ENCODE data around the gene CEACAM1.
"Not testable (repeated sequence)": the region's sequence is repeated elsewhere in the genome, so short reads cannot be mapped to it uniquely, and the experiment has no call there.

Gene CEACAM1

GRCh38 chr19:42557386-42557871 is 29.1 kb upstream of the CEACAM1 start:
- H3K4me3 Mint-ChIP-seq; H3K36me3 Mint-ChIP-seq (ENCODE audit: insufficient read depth); H3K27ac Mint-ChIP-seq (ENCODE audit: low read depth); ATAC-seq (replicated peaks; ENCODE audit: extremely low read depth, poor library complexity, severe bottlenecking); H3K9me3 Mint-ChIP-seq; H3K4me1 Mint-ChIP-seq; DNase-seq (ENCODE audit: low spot score in 2 of 2): not testable (repeated sequence)
- peaks cover 79% of the 10 kb centered on the region for H3K27me3 Mint-ChIP-seq

DNA sequence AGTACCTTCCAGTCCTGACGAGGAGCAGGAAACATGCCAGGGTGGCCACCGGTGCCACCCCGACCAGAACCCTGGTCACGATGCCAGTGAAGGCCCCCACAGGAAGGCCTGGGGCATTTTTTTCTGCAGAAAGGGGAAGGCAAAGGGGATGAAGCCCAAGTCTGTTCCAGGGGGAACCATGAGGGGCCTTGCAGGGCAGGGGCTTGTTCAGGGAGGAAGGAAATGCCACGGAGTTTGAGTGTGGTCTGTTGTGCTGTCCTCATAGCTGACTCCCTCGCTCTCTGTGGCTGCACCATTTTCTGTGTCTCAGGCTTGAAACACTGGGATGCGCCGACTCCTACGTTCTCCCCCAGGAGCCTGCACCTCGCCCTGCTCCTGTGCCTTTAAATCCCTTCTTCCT is 27.5 kb upstream of the CEACAM1 start:
- Mint-ChIP-seq H3K27ac (ENCODE audit: low read depth) (no peak overlapping the region), H3K36me3 (ENCODE audit: insufficient read depth) (no peaks in the 10 kb centered on the region), H3K9me3 (no peaks in the 10 kb centered on the region), H3K4me3 (no peak overlapping the region), H3K4me1 (no peaks in the 10 kb centered on the region), H3K27me3 (peaks cover 81% of the 10 kb centered on the region)
- DNase-seq (ENCODE audit: low spot score in 2 of 2) (no peak), ATAC-seq (replicated peaks; ENCODE audit: extremely low read depth, poor library complexity, severe bottlenecking) (no peak)

- Mint-ChIP-seq H3K27ac (ENCODE audit: low read depth) (no peak overlapping the region), H3K36me3 (ENCODE audit: insufficient read depth) (no peaks in the 10 kb centered on the region), H3K4me1 (no peaks in the 10 kb centered on the region), H3K27me3 (peaks cover 78% of the 10 kb centered on the region), H3K4me3 (no peak overlapping the region), H3K9me3 (no peaks in the 10 kb centered on the region)
- ATAC-seq (replicated peaks; ENCODE audit: extremely low read depth, poor library complexity, severe bottlenecking) = no peak
- no peak for DNase-seq (ENCODE audit: low spot score in 2 of 2)
Measured at GRCh38 chr19:42555317-42555716, 27.0 kb upstream of the CEACAM1 start.

DNA sequence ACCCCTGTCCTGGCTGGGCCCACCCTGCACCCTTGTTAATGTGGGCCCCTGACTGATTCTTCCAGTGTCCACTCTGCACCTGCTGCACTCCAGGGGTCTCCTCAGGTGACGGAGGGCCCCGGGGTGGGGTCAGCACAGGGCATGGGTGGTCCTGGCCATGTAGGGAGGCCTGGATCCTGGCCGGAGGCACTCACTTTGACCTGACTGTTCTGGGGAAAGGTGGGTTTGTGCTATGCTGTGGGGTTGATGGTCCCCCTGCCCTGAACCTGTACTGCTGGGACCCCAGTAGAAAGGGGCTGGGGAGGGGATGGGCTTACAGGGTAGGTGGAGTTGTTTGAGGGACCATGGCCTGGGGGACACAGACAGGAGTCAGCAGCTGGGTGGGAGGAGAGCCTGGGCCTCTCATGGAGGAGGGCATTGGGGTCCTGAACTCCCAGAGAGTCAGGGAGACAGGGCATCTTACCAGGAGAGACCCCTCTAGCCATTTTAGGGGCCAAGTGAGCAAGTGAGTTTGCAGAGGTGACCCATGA is 25.8 kb upstream of the CEACAM1 start:
- no peak overlapping the region for H3K4me3 Mint-ChIP-seq
- no peaks in the 10 kb centered on the region for H3K9me3 Mint-ChIP-seq
- no peak for DNase-seq (ENCODE audit: low spot score in 2 of 2)
- no peak for ATAC-seq (replicated peaks; ENCODE audit: extremely low read depth, poor library complexity, severe bottlenecking)
- H3K27ac Mint-ChIP-seq (ENCODE audit: low read depth) = no peak overlapping the region
- H3K27me3 Mint-ChIP-seq = peaks cover 84% of the 10 kb centered on the region
- no peaks in the 10 kb centered on the region for H3K36me3 Mint-ChIP-seq (ENCODE audit: insufficient read depth)
- H3K4me1 Mint-ChIP-seq = no peaks in the 10 kb centered on the region

GRCh38 chr19:42553292-42554045 is 25.2 kb upstream of the CEACAM1 start:
- no peaks in the 10 kb centered on the region for H3K4me1 Mint-ChIP-seq
- no peaks in the 10 kb centered on the region for H3K9me3 Mint-ChIP-seq
- no peak overlapping the region for H3K4me3 Mint-ChIP-seq
- H3K27ac Mint-ChIP-seq (ENCODE audit: low read depth) = no peak overlapping the region
- H3K27me3 Mint-ChIP-seq = peaks cover 86% of the 10 kb centered on the region
- no peaks in the 10 kb centered on the region for H3K36me3 Mint-ChIP-seq (ENCODE audit: insufficient read depth)
- ATAC-seq (replicated peaks; ENCODE audit: extremely low read depth, poor library complexity, severe bottlenecking) (no peak), DNase-seq (ENCODE audit: low spot score in 2 of 2) (no peak)

DNA sequence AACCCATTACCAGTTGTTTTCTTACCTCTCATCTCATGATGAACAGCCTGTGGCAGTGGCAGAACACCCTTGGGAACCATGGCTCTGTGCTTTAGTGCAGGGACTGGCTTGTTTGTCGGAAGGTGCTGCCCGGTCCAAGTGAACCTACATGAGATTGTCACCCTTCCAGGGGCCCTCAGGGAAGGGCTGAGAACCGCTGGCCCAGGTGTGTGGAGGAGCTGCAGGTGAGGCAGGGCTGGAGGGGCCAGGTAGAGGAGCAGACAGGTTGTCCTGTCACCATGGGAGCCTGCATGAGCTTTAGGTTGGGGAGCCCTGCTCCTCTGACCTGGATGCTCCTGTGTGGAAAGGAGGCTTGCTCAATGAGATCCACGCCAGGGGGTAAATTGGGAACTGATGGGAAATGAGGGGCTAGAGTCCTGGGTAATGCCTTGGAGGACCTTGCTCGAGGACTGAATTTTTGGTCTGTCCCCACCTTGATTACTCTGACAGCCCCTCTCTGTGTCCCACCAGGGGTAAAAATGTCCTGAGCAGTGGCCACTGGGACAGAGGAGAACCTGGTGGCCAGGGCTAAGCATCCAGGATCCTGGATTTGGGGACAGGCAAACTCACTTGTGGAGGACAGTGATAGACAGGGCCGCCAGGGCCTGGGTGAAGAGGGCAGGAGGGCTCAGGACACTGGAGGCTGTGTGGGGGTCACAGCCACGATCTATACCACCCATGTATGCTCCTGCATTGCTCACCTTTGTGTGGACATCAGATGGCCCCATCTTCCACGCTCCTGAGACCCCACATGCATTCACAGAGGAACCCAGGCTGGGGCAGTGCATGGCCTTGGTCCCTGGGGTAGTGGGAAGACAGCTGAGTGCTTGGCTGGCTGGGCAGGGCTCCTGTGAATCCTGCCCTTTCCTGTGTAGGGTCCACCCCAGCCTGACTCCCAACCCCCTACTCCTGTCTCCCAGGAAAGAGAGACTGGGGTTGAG is 24.1 kb upstream of the CEACAM1 start:
- Mint-ChIP-seq H3K4me1 (no peaks in the 10 kb centered on the region), H3K9me3 (no peaks in the 10 kb centered on the region), H3K4me3 (no peak overlapping the region), H3K36me3 (ENCODE audit: insufficient read depth) (no peaks in the 10 kb centered on the region), H3K27ac (ENCODE audit: low read depth) (no peak overlapping the region), H3K27me3 (peaks cover 82% of the 10 kb centered on the region)
- DNase-seq (ENCODE audit: low spot score in 2 of 2) = no peak
- ATAC-seq (replicated peaks; ENCODE audit: extremely low read depth, poor library complexity, severe bottlenecking) = no peak

GRCh38 chr19:42550521-42550920 is 22.2 kb upstream of the CEACAM1 start:
- H3K27me3 Mint-ChIP-seq = peaks cover 82% of the 10 kb centered on the region
- H3K36me3 Mint-ChIP-seq (ENCODE audit: insufficient read depth); ATAC-seq (replicated peaks; ENCODE audit: extremely low read depth, poor library complexity, severe bottlenecking); H3K4me1 Mint-ChIP-seq; H3K9me3 Mint-ChIP-seq; DNase-seq (ENCODE audit: low spot score in 2 of 2); H3K27ac Mint-ChIP-seq (ENCODE audit: low read depth); H3K4me3 Mint-ChIP-seq: not testable (repeated sequence)

DNA sequence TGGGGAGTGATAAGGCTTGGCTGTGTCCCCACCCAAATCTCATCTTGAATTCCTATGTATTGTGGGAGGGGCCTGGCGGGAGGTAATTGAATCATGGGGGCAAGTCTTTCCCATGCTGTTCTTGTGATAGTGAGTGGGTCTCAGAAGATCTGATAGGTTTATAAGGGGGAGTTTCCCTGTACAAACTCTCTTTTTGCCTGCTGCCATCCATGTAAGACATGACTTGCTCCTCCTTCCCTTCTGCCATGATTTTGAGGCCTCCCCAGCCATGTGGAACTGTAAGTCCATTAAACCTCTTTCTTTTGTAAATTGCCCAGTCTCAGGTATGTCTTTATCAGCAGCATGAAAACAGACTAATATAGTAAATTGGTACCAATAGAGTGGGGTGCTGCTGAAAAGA is 20.8 kb upstream of the CEACAM1 start:
- H3K27ac Mint-ChIP-seq (ENCODE audit: low read depth); DNase-seq (ENCODE audit: low spot score in 2 of 2); H3K4me3 Mint-ChIP-seq; H3K36me3 Mint-ChIP-seq (ENCODE audit: insufficient read depth); H3K4me1 Mint-ChIP-seq; H3K9me3 Mint-ChIP-seq; ATAC-seq (replicated peaks; ENCODE audit: extremely low read depth, poor library complexity, severe bottlenecking): not testable (repeated sequence)
- H3K27me3 Mint-ChIP-seq = peaks cover 74% of the 10 kb centered on the region

- no peaks in the 10 kb centered on the region for H3K4me1 Mint-ChIP-seq
- no peaks in the 10 kb centered on the region for H3K36me3 Mint-ChIP-seq (ENCODE audit: insufficient read depth)
- no peak overlapping the region for H3K27ac Mint-ChIP-seq (ENCODE audit: low read depth)
- no peak for DNase-seq (ENCODE audit: low spot score in 2 of 2)
- no peaks in the 10 kb centered on the region for H3K9me3 Mint-ChIP-seq
- H3K4me3 Mint-ChIP-seq = no peak overlapping the region
- H3K27me3 Mint-ChIP-seq = peaks cover 69% of the 10 kb centered on the region
- no peak for ATAC-seq (replicated peaks; ENCODE audit: extremely low read depth, poor library complexity, severe bottlenecking)
Measured at GRCh38 chr19:42548552-42548951, 20.3 kb upstream of the CEACAM1 start.

GRCh38 chr19:42547929-42548328 is 19.6 kb upstream of the CEACAM1 start:
- Mint-ChIP-seq H3K36me3 (ENCODE audit: insufficient read depth) (no peaks in the 10 kb centered on the region), H3K4me1 (no peaks in the 10 kb centered on the region), H3K4me3 (no peak overlapping the region), H3K27me3 (peaks cover 68% of the 10 kb centered on the region), H3K27ac (ENCODE audit: low read depth) (no peak overlapping the region), H3K9me3 (no peaks in the 10 kb centered on the region)
- no peak for DNase-seq (ENCODE audit: low spot score in 2 of 2)
- ATAC-seq (replicated peaks; ENCODE audit: extremely low read depth, poor library complexity, severe bottlenecking) = no peak

- H3K36me3 Mint-ChIP-seq (ENCODE audit: insufficient read depth) = no peaks in the 10 kb centered on the region
- H3K4me3 Mint-ChIP-seq = no peak overlapping the region
- H3K4me1 Mint-ChIP-seq = no peaks in the 10 kb centered on the region
- no peak for DNase-seq (ENCODE audit: low spot score in 2 of 2)
- ATAC-seq (replicated peaks; ENCODE audit: extremely low read depth, poor library complexity, severe bottlenecking) = no peak
- H3K27me3 Mint-ChIP-seq = peaks cover 61% of the 10 kb centered on the region
- H3K9me3 Mint-ChIP-seq = no peaks in the 10 kb centered on the region
- H3K27ac Mint-ChIP-seq (ENCODE audit: low read depth) = no peak overlapping the region
Measured at GRCh38 chr19:42546831-42547500, 18.7 kb upstream of the CEACAM1 start.

DNA sequence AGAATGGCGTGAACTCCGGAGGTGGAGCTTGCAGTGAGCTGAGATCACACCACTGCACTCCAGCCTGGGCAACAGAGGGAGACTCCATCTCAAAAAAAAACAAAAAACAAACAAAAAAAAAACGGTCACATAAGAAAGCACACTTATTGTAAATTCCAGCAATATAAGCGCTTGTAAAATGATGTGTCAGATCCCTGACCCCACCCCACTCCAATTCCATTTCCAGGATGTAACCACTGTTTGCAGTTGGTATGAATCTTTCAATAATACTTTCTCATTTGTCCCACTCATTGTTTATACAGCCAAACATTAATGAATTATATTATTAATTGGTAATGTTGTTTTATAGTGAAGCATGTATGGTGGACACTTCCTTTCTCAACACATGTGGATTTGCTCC is 15.9 kb upstream of the CEACAM1 start:
- ATAC-seq (replicated peaks; ENCODE audit: extremely low read depth, poor library complexity, severe bottlenecking) = no peak
- H3K36me3 Mint-ChIP-seq (ENCODE audit: insufficient read depth) = no peaks in the 10 kb centered on the region
- no peak for DNase-seq (ENCODE audit: low spot score in 2 of 2)
- no peaks in the 10 kb centered on the region for H3K9me3 Mint-ChIP-seq
- no peaks in the 10 kb centered on the region for H3K4me1 Mint-ChIP-seq
- no peak overlapping the region for H3K27ac Mint-ChIP-seq (ENCODE audit: low read depth)
- H3K4me3 Mint-ChIP-seq = no peak overlapping the region
- H3K27me3 Mint-ChIP-seq = peaks cover 39% of the 10 kb centered on the region
